ENCODE results near the gene CCDC188.

Gene CCDC188

DNA sequence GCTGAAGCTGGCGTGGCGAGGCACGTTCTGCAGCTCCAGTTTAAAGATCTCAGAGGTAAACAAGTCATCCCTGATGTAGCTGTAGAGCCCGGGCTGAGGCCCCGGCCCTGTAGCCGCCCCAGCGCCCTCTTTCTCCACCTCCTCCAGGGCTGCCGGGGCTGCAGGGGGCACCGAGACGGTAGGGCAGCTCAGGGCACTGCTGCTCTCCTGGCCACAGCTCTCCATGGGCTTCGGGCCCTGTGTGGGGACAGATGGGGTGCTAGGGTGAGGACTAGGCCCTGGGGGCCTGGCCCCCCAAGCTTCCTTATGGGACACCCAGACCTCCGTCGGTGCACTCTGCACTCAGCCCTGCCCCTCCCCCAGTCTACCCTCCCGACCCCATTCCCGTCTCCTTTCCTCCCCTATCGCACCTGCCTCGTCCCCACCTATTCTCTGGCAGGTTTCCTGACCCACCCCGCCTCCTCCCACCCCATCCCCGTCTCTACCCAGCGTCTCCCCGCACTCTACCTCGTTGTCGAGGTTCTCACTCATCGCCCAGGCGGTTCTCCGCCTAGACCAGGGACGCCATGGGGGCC lies 34.4 kb downstream of the CCDC188 start:
- no peak for DNase-seq

DNA sequence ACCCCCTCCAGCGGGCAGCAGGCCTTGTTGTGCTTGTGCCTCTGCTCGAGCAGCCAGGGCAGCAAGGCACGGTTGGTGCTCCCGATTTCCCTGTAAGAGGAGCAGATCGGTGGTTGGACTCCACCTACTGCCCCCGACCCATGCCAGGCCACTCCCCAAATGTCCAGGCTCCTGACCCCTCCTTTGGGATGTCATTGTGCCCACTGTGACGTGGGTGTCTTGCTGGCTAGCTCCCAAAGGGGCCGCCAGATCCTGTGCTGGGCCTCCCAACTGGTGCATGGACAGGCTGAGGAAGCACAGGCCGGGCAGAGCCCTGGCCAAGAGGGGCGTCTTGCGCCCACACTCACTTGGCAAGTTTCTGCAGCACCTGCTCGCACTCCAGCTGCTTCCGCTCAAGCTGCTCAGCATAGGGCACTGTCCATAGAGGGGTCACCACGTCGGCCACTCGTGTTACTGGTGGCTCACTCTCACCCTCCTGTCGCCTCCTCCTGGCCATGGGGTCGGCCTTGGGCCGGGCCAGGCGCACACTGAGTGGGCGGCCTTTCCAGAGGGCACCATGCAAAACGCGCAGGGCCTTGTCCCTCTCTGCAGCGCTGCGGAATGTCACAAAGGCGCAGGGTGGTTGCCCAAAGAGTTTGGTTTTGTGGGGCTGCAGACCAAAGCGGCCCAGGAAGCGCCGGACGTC lies 35.0 kb downstream of the CCDC188 start, which contains the start of gene RANBP1:
TSS of gene RANBP1 (plus strand) at position 414 of the 685 bp plus-strand sequence. CDS start at position 495, 81 bp downstream.
- no peak for DNase-seq

DNA sequence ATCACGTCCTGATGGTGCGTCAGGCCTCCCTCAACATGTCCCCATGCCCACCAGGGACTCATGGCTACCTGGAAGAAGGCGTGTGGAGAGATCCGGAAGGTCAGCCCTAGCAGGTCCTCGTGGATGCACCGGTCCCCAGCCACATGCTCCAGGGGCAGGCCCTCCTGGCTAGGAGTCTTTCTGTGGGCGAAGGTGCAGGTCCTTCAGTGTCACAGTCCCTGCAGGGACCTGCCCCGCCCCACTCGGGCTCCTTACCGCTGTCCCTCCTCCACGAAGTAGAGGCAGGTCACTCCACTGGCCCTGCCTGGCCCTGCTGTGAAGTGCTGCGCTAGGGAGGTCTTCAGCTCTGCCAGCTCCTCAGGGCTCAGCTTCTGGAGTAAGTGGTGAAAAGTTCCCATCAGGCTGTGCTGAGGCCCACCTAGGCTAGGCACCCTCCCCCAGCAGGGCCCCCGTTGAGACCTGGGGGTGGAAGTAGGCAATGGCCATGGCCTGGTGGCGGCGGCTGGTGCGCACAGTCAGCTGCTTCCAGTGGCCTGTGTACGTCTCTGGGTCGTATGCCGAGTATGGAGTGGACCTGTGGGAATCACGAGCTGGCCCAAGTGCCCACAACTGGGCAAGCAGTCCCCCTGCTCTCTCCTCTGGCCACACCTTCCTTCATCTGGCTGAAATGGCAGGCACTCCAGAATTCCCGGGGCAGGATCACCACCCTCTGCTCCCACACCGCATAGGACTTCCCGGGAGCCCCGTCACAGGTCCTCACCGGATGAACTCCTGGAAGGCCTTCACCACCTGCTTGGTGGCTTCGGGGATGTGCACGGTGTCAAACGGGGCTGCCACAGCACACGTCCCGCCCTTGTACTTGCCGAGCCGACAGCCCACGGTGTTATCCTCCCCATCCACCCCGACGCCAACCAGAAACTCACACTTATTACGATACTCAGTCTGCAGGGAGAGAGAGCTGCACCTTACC lies 36.1 kb downstream of the CCDC188 start:
- DNase-seq, result no peak

DNA sequence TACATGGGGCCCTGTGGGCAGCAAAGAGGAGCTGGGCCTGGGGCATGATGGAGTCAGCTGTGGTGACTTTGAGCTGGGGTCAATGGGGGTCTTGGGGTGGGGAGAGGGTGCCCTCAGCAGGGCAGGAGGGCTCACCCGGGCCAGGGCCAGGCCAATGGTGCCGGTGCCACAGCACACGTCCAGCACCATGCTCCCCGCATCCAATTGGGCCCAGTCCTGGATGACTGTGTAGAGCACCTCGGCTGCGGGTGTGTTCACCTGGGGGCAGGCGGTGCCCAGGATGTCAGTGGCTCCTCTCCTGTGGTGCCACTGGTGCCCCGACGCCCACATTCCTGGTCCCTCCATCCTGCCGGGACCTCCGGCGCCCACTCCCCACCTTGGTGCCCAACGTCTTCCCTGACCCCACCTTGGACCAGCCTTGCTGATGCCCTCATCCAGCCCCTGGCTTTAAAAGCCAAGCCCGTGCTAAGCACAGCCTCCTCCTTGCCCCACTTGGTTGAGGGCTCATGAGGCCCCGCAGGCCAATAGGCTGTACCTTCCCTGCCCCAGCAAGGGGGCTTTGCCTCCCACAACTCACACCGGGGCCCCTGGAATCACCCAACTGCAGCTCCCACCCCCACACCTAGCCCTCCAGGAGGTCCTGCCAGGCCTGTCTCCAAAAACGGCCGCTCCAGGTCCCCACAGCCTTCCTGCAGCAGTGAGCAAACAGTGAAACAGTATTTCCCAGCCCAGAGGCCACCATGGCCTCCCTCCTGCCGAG lies 37.1 kb downstream of the CCDC188 start:
- no peak for DNase-seq

DNA sequence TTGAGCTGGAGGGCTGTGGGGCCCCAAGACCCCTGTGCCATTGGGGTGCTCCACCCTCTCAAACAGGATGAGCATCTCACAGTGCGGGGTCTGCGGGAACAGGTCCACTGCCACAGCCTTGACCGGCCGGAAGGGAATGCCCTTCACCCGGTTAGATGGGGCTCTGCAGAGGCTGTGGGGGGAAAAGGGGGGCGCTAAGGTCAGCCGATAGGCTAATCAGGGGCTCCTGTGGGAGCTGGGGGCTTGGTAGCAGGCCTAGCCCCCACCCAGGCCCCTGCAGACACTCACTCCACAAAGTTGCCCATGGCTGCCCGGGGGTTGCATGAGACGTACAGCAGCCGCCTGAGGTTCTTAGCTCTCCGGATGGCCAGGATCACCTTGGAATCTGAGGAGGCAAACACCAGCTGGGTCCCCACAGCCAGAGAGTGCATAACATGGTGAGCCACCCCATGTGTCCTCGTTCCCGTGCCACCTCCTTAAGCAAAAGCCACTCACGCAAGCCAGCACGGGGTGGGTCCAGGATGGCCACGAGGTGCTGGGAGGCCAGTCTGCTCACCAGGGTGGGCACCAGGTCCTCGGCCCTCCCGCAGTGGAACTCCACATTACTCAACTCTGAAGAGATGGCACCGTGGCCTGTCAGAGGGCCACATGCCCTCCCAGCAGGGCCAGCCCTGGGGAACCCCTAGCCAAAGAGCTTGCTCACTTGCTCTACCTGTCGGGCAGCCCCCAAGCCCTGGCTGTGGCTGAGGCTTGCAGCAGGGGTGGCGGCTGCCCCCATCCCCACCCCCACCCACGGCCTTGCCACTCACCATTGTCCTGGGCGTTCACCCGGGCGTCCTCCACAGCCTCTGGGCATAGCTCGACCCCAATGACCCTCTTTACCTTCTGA lies 38.0 kb downstream of the CCDC188 start:
- DNase-seq, result no peak

DNA sequence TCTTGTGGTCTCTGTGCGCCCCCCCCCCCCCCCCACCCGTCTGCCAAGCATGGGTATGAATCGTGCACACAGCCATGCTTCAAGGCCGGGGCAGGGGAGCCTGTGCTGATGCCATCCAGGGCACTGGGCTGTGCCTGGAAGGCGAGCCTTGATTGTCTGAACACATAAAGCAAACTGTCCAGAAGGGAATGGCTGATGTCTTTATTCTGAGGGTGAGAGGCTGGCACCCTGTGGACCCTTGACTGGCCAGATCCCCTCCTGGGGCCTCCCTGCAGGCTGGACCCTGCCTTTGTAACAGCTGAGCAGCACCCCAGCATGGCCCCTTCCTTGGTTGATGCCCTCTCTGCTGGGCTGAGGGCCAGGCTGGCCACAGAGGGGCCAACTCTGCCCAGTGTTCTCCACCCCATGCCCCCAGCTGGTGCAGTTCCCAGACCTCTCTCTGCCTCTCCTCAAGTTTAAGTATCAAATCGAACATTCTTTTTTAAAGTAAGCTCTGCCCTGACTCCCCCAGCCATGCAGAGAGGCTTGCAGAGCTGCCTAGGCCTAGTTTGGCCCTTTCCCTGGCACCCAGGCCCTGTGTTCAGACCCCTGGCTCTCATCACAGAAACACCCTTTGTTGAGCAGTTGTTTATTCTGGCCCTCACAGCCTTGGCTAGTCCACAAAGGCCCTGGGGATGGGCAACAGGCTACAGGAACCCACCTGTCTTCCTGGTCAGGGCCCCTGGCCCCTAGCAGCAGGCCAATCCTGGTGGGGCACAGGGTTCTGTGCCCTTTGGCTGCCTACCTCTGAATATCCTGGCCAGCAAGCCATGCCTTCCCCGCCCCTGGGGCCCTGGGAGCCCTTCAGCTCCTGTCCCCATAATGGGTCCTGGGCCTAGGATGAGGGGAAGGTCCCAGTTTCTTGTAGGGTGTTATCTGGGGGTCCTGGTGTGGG lies 38.9 kb downstream of the CCDC188 start:
- DNase-seq, result no peak

DNA sequence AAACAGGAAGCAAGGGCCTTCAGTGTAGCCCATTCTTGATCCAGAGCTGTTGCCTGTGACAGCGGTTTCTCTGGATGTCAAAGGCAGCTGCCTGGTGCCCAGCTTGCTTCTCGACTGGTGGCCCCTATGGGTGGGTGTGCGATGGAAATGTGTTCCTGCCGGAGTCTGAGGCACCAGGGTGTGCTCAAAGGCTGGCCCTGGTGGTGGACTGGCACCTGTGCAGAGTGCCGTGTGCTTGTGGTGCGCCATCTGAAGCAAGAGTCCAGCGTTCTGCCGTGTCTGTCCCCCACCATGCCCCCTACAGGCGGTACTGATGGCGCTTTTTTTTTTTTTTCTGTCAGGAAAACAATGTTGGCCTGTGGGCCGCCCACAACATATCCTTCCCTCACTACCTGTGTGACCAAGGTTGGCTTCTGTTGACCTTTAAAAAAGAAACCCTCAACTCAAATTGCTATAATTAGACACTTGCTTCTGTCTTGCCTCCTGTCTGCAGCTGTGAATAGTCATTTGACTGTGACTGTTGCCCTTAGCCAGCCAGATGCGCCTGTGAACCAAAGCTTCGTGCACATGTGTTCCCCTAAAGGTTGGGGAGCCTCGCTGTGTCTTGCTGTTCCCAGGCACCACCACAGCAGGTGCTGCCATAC lies 39.7 kb downstream of the CCDC188 start:
- DNase-seq, result no peak

DNA sequence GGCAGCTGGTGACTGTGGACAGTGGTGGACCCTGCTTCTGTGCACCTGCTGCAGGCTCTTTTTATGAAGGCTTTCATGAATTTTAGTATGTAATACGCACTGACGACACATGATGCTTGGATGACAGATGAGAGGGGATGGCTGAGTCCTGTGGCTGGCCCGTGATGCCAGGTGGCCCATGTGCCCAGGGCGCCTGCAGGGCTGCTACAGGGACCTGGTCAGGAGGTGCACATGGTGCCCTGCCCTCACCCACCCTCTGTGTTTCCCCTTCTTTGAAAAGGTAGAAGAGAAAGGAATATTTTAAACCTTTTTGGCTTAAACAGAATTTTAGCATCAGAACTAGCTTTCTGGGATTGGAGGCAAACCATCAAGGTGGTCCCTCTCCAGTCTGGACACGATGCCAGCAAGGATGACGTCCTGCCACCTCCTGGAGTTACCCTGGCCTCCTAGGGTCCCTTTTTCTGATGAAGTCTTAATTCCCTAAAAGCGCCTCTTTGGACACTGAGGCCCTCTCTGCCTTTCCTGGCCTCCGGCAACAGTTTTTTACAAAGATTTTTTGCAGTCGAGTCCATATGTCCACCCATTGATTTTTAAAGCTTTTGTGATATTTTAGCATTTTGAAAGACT lies 40.4 kb downstream of the CCDC188 start:
- no peak for DNase-seq

DNA sequence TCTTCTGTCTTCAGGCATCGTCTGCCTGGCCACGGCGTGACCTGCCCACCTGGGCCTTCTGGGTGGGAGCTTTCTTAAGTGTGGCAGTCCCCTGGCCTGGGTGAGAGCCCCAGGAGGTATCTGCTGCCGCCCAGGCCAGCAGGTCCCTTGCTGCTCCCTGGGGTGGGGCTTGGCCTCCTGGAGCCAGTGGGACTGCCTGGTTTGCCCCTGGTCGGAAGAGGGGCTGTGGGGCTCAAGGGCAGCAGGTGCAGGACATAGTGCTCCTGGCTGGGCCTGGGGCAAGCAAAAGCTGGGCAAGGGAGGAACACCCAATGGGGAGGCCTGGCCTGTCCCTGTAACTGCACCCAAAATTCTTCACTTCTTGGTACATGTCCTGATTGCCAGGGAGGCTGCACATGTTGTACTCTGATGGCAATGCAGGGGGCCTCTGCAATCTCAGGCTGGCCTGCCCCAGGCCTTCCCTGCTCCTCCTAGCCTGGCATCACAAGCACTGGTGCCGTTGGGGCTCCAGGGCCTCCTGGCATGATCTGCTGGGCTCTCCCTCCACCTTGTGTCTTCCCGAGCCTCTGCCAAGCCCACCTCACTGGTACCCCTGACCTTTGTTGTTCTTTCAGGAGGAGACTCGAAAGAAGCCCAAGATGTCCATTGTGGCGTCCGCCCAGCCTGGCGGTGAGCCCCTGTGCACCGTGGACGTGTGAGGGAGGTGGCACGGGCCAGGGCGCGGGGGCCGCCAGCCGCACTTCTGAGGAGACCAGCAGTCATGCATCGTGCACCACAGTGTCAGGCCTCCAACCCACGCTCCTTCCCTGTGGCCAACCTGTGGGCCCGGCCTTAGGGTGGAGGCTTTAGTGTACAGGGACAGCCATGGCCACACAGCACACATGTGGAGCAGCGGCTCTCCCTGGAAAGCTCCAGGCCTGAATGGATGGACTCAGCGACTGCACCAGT lies 41.2 kb downstream of the CCDC188 start:
- no peak for DNase-seq

DNA sequence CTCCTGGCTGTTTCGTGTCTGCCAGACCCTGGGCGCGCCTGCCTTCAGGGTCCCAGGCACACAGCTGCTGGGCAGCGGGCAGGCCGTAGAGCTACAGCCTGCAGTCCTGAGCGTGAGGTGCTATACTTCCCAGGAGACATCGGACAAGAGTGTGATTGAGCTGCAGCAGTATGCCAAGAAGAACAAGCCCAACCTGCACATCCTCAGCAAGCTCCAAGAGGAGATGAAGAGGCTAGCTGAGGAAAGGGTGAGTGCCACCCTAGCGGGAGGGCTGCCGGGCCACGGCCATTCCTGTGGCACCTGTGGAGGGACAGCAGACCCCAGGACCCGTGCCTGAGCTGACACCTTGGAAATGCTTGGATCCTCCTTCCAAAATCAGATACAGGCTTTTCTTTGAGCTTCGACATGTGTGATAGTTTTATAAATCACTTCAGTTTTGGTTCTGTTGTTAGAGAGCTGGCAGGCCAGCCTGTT lies 42.1 kb downstream of the CCDC188 start:
- no peak for DNase-seq

DNA sequence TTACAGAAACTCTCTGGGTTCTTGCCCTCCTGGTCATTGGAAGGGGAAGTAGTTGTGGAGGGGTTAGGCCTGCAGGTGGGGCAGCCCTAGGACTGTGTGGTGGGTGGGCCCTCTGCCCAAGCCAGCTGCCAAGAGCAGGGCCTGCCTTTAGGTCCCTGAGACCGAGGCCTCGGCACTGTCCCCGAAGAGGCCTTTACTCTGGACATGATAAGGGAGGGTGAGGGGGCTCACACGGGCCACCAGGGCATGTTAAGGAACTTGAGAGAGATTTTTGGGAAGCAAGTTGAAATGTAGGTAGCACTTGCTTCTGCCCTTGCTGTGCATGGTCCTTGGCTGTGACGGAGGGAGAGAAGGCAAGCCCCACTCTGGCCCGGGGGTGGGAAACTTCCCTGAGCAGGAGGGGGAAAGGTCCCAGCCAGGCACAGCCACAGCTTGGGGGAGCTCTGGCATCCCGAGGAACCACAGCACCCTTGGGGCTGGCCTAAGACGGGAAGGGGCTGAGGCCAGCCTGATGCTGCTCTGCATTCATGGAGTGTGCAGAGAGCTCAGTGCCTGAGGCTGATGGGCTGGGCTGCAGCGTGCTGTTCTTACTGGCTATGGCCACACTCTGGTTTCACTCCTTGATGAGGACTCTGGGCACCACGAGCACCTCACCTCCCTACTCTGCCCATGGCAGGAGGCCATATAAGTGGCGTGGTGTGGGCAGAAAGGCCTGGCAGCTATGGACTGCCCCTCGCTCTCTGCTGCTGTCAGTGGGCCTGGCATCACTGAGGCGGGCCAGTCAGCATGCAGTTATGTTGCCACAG lies 42.7 kb downstream of the CCDC188 start:
- DNase-seq, result no peak

DNA sequence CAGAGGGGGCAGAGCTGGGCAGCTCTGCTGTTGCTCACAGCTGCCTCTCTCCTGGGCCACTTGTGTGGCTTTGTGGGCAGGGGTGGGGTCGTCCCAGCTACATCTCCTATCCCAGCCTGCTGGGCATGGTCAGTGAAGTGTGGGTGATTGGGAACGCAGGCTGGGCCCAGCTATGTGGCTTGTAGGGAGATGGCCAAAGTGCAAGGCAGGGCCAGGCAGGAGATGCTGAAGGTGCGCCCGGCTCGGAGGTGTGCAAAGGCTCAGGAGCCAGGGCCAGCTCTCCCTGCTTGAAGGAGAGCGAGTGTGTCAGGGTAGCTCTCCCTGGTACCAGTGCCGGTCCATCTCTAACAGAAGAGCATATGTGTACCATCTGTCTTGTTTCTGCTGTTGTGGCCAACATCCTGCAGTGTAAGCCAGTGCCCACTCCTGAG lies 43.4 kb downstream of the CCDC188 start:
- no peak for DNase-seq

DNA sequence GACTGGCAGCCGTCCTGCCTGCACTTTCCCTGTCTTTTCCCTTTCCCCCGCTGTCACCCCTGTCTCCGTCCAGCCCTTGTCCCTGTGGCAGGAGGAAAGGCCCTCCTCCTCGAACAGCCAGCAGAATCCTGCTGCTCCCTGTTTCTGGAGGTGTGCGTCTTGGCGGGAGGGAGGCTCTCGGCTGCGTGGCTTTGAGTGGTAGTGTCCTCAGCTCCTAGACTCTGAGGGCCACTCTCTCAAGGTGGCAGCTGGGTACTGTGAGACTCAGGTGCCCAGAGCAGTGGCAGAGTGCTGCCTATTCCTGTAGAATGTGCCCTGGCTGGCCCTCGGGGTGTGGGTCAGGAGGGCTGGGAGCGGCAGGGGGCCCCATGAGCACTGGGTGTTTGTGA lies 44.0 kb downstream of the CCDC188 start:
- no peak for DNase-seq

DNA sequence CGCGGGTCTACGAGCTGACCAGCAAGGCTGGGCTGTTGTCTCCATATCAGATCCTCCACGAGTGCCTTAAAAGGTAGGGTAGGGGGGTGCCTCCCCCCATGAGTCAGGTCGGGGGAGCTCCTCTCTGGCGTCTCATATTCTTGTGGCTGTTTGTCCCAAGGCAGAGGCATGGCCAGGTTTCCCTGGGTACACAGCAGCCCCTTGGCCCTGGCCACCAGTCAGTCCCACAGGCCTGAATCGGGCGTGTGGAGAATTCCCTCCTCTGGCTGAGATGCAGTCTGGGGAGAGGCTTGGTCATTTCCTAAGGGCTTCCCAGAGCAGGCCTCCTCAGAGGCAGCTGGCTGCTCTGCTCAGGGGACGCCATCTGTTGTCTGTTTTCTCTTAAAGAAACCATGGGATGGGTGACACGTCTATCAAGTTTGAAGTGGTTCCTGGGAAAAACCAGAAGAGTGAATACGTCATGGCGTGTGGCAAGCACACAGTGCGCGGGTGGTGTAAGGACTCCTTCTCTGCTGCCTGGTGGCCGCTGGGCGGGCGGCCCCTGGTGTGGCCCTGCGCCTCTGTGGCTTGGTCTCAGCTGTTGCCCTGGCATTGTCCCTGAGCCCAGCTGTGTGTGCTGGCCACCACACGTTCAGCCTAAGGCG lies 44.5 kb downstream of the CCDC188 start:
- DNase-seq, result no peak

DNA sequence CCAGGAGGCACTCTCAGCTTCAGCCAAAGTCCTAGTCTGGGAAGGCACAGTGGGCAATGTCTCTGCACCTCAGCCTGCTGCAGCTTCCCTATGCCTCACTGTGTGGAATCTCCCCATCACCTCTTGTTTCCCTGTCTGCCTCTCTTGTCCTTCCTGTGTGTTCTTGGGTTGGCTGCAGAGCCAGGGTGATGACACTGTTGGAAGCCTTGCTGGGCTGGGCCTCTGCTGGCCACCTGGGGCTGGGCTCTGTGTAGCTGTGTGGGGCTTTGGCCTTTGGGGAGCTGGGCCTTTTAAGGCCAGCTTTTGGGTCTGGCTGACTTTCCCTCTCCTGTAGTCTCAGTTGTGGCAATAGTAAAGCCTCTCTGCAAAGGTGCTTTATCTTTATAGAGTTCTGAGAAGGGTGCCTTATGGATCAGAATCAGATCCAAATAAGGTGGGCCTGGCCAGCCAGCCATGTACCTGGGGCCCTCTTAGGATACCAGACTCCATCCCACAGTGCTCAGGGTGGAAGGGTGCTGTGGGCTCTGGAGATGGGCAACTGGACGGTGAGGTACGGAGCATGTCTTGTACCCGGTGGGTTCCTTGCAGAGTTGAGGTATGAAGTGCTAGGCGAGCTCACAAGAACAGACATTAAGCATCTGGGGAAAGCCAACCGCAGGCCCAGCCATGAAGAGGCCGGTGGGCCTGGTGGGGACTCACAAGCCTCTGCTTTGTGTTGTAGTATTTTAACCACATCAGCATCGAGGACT lies 45.2 kb downstream of the CCDC188 start:
- no peak for DNase-seq

DNA sequence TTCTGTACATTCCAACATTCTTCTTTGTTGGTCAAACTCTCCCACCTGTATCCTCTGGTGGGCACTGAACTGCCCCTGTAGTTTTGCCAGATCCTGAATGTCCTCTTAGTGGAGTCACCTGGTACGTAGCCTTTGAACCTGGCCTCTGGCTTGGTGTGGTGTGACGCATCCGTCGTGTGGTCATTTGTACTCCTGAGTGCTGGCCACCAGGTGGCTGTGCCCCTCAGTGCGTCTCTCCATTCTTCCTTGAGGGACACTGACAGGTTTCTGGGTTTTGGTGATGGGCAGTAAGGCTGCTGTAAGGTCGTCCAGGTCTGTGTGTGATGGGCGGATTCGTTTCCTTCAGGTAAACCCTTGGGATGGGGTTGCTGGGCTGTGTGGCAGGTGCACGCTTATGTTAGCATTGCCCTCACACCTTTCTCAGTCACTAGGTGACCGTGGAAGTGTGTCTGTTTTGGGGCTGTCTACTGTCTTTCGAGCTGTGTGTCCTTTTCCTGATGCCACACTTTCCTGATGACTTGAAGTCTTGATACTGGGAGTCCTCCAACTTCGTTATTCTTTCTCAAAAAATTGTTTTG lies 48.6 kb downstream of the CCDC188 start:
- DNase-seq, result no peak

All from NCI-H748 treated with DMSO at 0.1 percent for 48 hours (cell line).